Measurements from ENCODE around the gene S100A10.

- no peak for TF ChIP-seq CTCF (conservative IDR thresholded peaks at IDR 0.05; ENCODE audit: low read length)
- TF ChIP-seq EZH2phosphoT487 (IDR thresholded peaks at IDR 0.05; ENCODE audit: borderline replicate concordance, low read depth, low read length): no peak
Observed at GRCh38 chr1:151970626-151971025, 23.0 kb downstream of the S100A10 start.

All from OCI-LY7 (cell line).